Upper lobe of left lung (tissue), 6 donors: ENCODE data around the gene PAN2. TPM values are rescaled to one million over a fixed set of nuclear protein-coding genes. Genes with fewer than 3 reads are reported as not detected.

Experiments used
- ATAC-seq, 2 donors: fragments of 200-7000 bp; cut with Tn5 transposase; one replicate each; pipeline ENCODE4 v1.9.1; 2022; ENCODE audit warnings: mild to moderate bottlenecking in 2 of 2, moderate library complexity in 2 of 2; ENCODE audit not compliant: low FRiP score in 2 of 2
- DNase-seq, 2 donors: peaks; one replicate each; pipeline ENCODE4 v3.0.0-alpha.2; 2019 to 2020
- H3K27ac ChIP-seq, 4 donors: fragments of 200-600 bp; sonication (generic); one replicate each; pipeline ENCODE4 v1.5.1; 2016 to 2019
- H3K27me3 ChIP-seq, 4 donors: fragments of 200-600 bp; sonication (generic); one replicate each; pipeline ENCODE4 v1.5.1; 2017 to 2019
- H3K36me3 ChIP-seq, 4 donors: fragments of 200-600 bp; sonication (generic); one replicate each; pipeline ENCODE4 v1.5.1; 2016 to 2019
- H3K4me1 ChIP-seq, 4 donors: fragments of 200-600 bp; sonication (generic); one replicate each; pipeline ENCODE4 v1.5.1; 2018 to 2019
- H3K4me3 ChIP-seq, 4 donors: fragments of 200-600 bp; sonication (generic); one replicate each; pipeline ENCODE4 v1.5.1; 2017 to 2019; ENCODE audit warnings: mild to moderate bottlenecking in 2 of 4, moderate library complexity in 1 of 4
- H3K9me3 ChIP-seq, 4 donors: fragments of 200-600 bp; sonication (generic); one replicate each; pipeline ENCODE4 v1.5.1; 2018 to 2019
- EP300 ChIP-seq, 4 donors: sonication (generic); formaldehyde crosslinking; IDR thresholded peaks; one replicate each; pipeline ENCODE4 v1.5.1; 2017; ENCODE audit warnings: antibody characterized with exemption in 4 of 4, control low read depth in 2 of 4
- POLR2A ChIP-seq, 4 donors: fragments of 450-650 bp; IDR thresholded peaks; one replicate each; pipeline ENCODE4 v1.5.1; 2016 to 2017; ENCODE audit warnings: antibody characterized with exemption in 4 of 4, mild to moderate bottlenecking in 2 of 4
- POLR2AphosphoS5 ChIP-seq, 2 donors: sonication (generic); formaldehyde crosslinking; IDR thresholded peaks; one replicate each; pipeline ENCODE4 v1.5.1; 2017; ENCODE audit warnings: antibody characterized with exemption in 2 of 2
- WGBS, 2 donors: methylation state at CpG; one replicate each; pipeline ENCODE4 v1.1.5; 2017 to 2018; 5-methylcytosine and 5-hydroxymethylcytosine counted together
- total RNA-seq, 6 donors: library from RNA; depleted of rRNA in 4 of 6; stranded (reverse); fragments of >200 nt in 4 of 6; gene quantifications; one replicate each; pipeline versions ENCODE4 v1.1.0 to v1.2.1, GENCODE V29; 2016 to 2021
- TF ChIP-seq, protein P1 (sequence below), 6 experiments: fragments of 450-650 bp in 4 of 6; fragments of 200-600 bp in 2 of 6; sonication (generic) in 2 of 6; IDR thresholded peaks; one replicate each; pipeline ENCODE4 v1.5.1; 2016 to 2019; ENCODE audit warnings: antibody characterized with exemption in 6 of 6
- donor health status: DM: no; HTN: no; CAD: no; lungs with moderate emphysema.
- donor health status: DM: no; HTN: yes; CAD: no; lungs with severe emphysema.

Gene PAN2
- total RNA-seq, 6 donors from 2014 or later = 19.5 to 227 (median 74.4) TPM

DNA sequence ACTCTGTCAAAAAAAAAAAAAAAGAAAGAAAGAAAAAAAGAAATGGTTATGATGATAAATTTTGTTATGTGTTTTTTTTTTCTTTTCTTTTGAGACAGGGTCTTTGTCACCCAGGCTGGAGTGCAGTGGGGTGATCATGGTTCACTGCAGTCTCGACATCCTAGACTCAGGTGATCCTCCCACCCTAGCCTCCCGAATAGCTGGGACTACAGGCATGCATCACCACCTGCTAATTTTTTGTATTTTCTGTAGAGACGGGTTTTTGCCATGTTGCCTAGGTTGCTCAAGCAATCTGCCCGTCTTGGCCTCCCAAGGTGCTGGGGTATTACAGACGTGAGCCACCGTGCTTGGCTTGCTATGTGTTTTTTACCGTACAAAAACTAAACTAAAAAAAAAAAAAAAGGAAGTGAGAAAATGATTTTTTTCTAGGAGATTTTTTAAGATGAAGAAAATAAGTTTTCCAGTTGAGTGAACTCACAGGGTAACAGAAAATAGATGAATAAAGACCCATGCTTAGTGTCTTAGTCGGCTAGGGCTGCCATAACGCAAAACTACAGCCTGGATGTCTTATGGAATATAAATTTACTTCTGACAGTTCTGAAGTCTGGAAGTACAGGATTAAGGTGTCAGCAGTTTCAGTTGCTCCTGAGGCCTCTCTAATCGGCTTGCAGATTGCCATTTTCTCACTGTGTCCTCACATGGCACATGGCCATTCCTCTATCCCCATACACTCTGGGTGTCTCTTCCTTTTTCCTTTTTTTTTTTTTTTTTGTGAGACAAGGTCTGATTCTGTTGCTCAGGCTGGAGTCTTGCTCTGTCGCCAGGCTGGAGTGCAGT, 42.0 kb upstream of the PAN2 start:
- TF ChIP-seq, protein P1, sequence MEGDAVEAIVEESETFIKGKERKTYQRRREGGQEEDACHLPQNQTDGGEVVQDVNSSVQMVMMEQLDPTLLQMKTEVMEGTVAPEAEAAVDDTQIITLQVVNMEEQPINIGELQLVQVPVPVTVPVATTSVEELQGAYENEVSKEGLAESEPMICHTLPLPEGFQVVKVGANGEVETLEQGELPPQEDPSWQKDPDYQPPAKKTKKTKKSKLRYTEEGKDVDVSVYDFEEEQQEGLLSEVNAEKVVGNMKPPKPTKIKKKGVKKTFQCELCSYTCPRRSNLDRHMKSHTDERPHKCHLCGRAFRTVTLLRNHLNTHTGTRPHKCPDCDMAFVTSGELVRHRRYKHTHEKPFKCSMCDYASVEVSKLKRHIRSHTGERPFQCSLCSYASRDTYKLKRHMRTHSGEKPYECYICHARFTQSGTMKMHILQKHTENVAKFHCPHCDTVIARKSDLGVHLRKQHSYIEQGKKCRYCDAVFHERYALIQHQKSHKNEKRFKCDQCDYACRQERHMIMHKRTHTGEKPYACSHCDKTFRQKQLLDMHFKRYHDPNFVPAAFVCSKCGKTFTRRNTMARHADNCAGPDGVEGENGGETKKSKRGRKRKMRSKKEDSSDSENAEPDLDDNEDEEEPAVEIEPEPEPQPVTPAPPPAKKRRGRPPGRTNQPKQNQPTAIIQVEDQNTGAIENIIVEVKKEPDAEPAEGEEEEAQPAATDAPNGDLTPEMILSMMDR (IDR thresholded peaks at IDR 0.05) = no peak
- no peak for TF ChIP-seq POLR2AphosphoS5 (IDR thresholded peaks at IDR 0.05)
- H3K27ac ChIP-seq = no peak overlapping the region
- H3K36me3 ChIP-seq = no peaks in the 10 kb centered on the region
- no peak overlapping the region for H3K4me3 ChIP-seq
- no peak for ATAC-seq
- H3K9me3 ChIP-seq = no peaks in the 10 kb centered on the region
- H3K27me3 ChIP-seq = no peaks in the 10 kb centered on the region
- DNase-seq = no peak
- 77 to 80% methylated on average over 11 of the region's 11 CpGs for WGBS, 2 donors
- peaks cover 0 to 5% (median 2%) of the 10 kb centered on the region in 4 donors for H3K4me1 ChIP-seq

DNA sequence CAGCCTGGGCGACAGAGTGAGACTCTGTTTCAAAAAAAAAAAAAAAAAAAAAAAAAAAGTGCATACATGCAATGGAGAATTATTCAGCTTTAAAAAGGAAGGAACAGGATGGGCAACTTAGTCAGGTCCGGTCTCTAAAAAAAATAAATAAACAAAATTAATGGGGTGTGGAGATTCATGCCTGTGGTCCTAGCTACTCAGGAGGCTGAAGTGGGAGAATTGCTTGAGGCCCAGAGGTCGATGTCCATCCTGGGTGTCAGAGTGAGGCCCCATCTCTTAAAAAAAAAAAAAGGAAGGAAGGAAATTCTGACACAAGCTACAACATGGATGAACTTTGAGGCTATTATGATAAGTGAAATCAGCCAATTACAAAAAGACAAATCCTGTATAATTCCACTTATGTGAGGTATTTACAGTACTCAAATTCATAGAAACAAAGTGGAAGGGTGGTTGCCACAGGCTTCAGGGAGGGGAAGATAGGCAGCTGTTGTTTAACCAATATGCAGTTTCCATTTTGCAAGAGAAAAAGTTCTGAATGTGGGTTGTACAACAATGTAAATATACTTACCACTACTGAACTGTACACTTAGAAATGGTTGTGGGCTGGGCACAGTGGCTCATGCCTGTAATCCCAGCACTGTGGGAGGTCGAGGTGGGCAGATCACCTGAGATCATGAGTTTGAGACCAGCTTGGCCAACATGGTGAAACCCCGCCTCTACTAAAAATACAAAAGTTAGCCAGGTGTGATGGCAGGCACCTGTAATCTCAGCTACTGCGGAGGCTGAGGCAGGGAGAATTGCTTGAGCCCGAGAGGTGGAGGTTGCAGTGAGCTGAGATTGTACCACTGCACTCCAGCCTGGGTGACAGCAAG, 41.2 kb upstream of the PAN2 start:
- H3K4me3 ChIP-seq = no peak overlapping the region
- 55 to 69% methylated on average over 7 of the region's 7 CpGs for WGBS, 2 donors
- no peaks in the 10 kb centered on the region for H3K27me3 ChIP-seq
- ATAC-seq = no peak
- TF ChIP-seq, protein P1 (IDR thresholded peaks at IDR 0.05) = no peak
- TF ChIP-seq EP300 (IDR thresholded peaks at IDR 0.05) (no peak), POLR2A (IDR thresholded peaks at IDR 0.05) (no peak), POLR2AphosphoS5 (IDR thresholded peaks at IDR 0.05) (no peak)
- peaks cover 0 to 5% (median 2%) of the 10 kb centered on the region in 4 donors for H3K4me1 ChIP-seq
- no peaks in the 10 kb centered on the region for H3K36me3 ChIP-seq
- no peaks in the 10 kb centered on the region for H3K9me3 ChIP-seq
- DNase-seq = no peak
- no peak overlapping the region for H3K27ac ChIP-seq

DNA sequence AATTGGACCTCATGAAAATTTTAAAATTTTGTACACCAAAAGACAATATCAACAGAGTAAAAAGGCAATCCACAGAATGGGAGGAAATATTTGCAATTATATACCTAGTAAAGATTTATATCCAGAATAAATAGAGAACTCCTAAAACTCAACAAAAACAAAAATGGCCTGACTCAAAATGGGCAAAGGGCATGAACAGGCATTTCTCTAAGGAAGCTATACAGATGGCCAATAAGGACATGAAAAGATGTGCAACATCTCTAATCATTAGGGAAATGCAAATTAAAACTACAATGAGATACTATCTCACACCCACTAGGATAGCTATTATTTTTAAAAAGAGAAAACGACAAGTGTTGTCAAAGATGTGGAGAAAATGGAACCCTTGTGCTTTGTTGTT, 39.7 kb upstream of the PAN2 start:
- TF ChIP-seq, protein P1 (IDR thresholded peaks at IDR 0.05) = no peak
- TF ChIP-seq EP300 (IDR thresholded peaks at IDR 0.05) (no peak), POLR2AphosphoS5 (IDR thresholded peaks at IDR 0.05) (no peak), POLR2A (IDR thresholded peaks at IDR 0.05) (no peak)
- H3K4me1 ChIP-seq = peaks cover 0 to 5% (median 2%) of the 10 kb centered on the region in 4 donors
- no peaks in the 10 kb centered on the region for H3K36me3 ChIP-seq
- no peak for DNase-seq
- no peak overlapping the region for H3K27ac ChIP-seq
- H3K27me3 ChIP-seq = no peaks in the 10 kb centered on the region
- WGBS, 2 donors = 83 to 96% methylated on average over 1 of the region's 1 CpG
- no peaks in the 10 kb centered on the region for H3K9me3 ChIP-seq
- H3K4me3 ChIP-seq = no peak overlapping the region
- ATAC-seq = no peak

DNA sequence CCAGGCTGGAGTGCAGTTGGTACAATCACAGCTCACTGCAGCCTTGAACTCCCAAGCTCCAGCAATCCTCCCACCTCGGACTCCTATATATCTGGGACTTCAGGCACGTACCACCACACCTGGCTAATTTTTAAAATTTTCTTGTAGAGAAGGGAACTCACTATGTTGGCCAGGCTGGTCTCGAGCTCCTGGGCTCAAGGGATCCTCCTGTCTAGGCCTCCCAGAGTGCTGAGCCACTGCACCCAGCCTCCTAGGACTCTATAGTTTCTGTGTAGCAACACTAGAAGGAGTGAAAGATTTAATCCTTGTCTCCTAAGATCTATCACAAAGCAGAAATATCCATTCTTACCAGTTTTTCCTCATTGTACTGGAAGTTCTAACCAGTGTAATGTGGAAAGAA, 33.1 kb upstream of the PAN2 start:
- no peak overlapping the region for H3K27ac ChIP-seq
- H3K27me3 ChIP-seq = no peaks in the 10 kb centered on the region
- no peak for ATAC-seq
- no peak for DNase-seq
- no peaks in the 10 kb centered on the region for H3K36me3 ChIP-seq
- H3K4me3 ChIP-seq = no peak overlapping the region
- WGBS, 2 donors = 80 to 100% methylated on average over 3 of the region's 3 CpGs
- no peaks in the 10 kb centered on the region for H3K9me3 ChIP-seq
- H3K4me1 ChIP-seq = no peaks in the 10 kb centered on the region
- TF ChIP-seq POLR2A (IDR thresholded peaks at IDR 0.05) = no peak
- TF ChIP-seq, protein P1 (IDR thresholded peaks at IDR 0.05) = no peak
- no peak for TF ChIP-seq EP300 (IDR thresholded peaks at IDR 0.05)
- no peak for TF ChIP-seq POLR2AphosphoS5 (IDR thresholded peaks at IDR 0.05)
